CD4-positive, alpha-beta T cell treated with Interleukin-15 for 1 hour (primary cell): ENCODE results near the gene TIMP2.
"Not testable (repeated sequence)": the region's sequence is repeated elsewhere in the genome, so short reads cannot be mapped to it uniquely, and the experiment has no call there.

Experiments used
- DNase-seq: peaks from one replicate; pipeline ENCODE4 v3.0.0-alpha.2; 2020

The TIMP2 gene

DNA sequence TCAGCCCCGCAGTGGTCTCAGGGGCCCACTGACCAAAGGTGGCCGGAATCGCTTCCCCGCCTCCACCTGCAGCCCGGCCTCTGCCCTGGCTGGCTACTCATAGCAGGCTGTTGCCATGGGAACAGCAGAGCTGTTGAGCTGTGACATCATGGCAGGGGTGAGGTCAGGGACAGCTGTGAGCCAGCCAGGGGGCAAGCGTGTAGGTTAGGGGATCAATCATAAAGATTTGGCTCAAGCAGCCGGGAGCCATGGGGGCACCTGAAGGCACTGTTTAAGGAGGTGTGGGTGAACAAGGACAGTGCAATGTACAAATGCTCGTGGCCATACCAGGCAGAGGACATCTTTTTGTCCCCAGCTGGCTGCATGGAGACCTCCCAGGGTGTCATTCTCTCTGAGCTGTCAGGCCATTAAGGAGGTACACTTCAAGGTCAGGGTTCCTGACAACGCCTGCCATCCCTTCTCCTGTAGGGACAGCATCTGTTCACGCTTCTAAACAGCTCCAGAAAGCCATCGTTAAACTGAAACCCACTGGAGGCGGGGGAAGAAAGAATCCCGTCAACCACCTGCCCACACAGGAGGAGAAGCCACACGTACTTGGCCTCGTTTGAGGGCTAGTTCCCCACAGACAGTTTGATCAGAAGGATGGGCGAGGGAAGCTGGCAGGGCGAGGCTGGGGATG, 21.9 kb downstream of the TIMP2 start, which contains the start of gene CEP295NL:
TSS of gene CEP295NL (minus strand) at position 101 of the 679 bp plus-strand sequence. CDS start 1,373 bp downstream, outside the sequence.
- DNase-seq = no peak

DNA sequence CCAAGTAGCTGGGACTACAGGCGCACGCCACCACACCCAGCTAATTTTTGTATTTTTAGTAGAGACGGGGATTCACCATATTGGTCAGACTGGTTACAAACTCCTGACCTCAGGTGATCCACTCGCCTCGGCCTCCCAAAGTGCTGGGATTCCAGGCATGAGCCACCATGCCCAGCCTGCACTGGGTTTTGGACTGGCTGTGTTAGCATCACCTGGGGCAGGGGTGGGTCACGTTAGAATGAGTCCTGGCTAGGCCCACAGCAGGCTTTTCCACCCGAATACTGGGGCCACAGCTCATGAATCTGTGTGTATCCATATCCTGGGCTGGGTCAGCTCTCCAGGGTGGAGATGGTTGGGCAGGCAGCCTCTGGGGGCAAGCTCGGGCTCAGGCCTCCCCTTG, 23.0 kb downstream of the TIMP2 start:
- not testable (repeated sequence) for DNase-seq

- DNase-seq = no peak
Measured at GRCh38 chr17:78901806-78902205, 23.4 kb downstream of the TIMP2 start.

- no peak for DNase-seq
Measured at GRCh38 chr17:78900816-78901215, 24.4 kb downstream of the TIMP2 start.

- DNase-seq = no peak
Measured at GRCh38 chr17:78899361-78900260, 25.6 kb downstream of the TIMP2 start.

DNA sequence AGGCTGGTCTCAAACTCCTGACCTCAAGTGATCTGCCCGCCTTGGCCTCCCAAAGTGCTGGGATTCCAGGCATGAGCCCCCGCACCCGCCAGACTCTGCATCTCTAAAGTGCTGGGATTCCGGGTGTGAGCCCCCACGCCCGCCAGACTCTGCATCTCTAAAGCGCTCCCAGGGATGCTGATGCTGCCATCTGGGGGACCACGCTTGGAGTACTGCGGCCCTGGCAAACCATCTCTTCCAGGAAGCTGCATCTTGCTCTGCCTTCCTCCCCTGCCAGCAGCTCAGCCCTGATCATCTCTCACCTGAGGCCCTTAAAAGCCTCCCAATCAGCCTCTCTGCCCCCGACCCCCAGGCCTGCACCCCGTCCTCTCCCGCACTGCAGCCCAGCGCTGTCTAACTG, 26.2 kb downstream of the TIMP2 start:
- no peak for DNase-seq

- DNase-seq = no peak
Measured at GRCh38 chr17:78898075-78898836, 26.9 kb downstream of the TIMP2 start.

GRCh38 chr17:78897664-78898047, 27.5 kb downstream of the TIMP2 start:
- no peak for DNase-seq

GRCh38 chr17:78896834-78897663, 28.1 kb downstream of the TIMP2 start:
- no peak for DNase-seq

GRCh38 chr17:78896091-78896833, 28.9 kb downstream of the TIMP2 start:
- no peak for DNase-seq

GRCh38 chr17:78895322-78895721, 29.9 kb downstream of the TIMP2 start:
- DNase-seq = no peak

- DNase-seq = no peak
Measured at GRCh38 chr17:78893684-78894083, 31.5 kb downstream of the TIMP2 start.

DNA sequence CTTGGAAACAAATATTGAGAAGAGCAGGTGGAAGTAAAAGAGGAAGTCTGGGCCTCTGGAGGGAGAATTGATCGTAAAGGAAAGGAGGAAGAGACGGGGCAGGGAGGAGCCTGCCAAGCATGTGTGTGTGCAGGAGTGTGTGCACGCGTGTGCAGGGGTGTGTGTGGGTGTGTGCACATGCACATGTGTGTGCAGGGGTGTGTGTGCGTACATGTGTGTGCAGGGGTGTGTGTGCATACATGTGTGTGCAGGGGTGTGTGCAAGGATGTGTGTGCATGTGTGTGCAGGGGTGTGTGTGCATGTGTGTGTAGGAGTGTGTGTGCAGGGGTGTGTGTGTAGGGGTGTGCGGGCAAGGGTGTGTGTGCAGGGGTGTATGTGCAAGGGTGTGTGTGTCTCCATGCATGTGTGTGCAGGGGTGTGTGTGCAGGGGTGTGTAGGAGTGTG, 32.2 kb downstream of the TIMP2 start:
- no peak for DNase-seq

GRCh38 chr17:78892520-78892919, 32.7 kb downstream of the TIMP2 start:
- DNase-seq = no peak

- no peak for DNase-seq
Measured at GRCh38 chr17:78892062-78892456, 33.1 kb downstream of the TIMP2 start.

DNA sequence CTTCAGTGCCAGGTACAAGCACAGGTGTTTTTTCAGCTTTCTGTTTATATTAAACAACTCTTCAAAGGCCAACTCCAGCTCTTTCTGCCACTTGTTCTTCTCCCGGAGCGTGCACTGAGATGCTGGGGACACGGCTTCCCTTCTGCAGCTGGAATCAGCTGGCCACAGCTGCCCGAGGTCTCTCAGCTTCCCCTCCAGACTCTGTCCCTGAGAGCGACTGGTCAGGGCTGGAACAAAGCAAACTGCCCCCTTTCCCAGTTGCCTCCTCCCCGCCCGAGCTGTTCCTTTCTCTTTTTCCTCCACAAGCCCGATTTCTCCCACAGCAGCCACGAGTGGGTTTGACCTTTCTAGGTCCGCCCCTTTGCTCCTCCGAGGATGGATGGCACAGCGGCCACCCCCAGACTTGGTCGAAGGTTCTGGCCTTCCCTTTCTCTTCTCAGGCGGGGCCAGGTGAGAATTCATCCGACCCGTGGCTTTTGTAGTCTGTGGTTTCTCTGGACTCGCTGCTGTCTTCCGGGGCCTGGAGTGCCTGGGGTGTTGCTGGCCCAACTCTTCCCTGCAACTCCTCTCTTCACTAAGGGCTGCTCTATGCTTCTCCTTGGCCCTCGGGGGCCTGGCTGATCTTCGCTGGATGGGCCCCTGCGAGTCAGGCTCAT, 33.7 kb downstream of the TIMP2 start:
- DNase-seq = no peak

DNA sequence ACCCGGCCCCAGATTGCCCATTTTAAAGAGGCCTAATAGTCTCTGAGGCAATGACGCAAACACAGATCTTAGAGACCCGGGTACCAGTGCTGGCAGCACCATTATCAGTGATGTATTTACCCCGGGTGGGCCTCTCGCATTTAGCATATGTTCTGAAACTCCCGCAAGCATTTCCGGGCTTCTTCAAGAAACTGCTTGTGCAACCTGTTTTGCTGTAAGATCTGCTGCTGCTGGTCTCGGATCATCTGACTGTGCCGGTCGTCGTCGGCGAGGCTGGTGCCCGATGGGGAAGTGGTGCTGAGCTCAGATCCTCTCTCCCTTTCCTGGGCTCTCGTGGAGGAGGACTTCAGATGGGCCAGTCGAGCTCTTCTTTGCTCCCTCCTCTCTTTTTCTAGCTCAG, 34.7 kb downstream of the TIMP2 start:
- DNase-seq = peak; percentile 82

GRCh38 chr17:78890096-78890495, 35.1 kb downstream of the TIMP2 start:
- not testable (repeated sequence) for DNase-seq

DNA sequence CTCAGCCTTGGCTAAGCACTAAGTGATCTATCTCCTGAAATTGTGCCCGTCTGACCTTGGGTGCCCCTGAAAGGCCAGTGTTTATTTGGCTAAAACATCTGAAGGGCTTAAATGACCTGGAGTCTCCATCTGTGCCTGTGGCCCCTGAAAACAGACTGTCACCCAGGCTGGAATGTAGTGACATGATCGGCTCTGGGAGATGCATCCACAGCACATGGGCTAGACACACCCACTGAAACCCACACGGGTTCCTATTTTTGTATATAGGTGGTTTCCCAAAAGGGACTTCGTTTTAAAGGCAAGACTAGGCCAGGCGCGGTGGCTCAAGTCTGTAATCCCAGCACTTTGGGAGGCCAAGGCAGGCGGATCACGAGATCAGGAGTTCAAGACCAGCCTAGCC, 35.7 kb downstream of the TIMP2 start:
- peak; percentile 65 for DNase-seq

DNA sequence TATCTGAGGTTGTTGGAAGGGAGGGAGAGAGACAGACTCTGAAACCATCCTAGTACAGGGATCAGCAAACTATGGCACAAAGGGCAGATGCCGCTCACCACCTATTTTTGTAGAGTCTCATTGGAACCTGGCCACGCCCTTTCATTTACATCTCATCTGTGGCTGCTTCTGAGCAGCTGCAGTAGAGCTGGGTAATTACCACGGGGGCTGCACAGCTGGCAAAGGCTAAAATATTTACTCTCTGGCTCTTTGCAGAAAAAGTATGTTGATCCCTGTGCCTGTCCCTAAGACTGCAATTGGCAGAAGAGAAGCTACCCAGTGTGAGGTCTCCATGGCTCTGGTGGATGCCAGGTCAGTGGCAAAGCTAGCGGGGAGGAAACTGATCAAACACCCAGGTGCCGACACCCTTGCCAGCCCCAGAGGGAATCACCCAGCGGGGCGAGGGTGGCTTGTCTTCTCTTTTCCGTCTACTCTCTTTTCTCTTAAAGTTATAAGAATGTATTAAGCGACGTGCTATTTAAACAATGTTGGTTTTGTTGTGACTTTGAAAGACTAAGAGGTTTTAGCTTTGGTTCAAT, 36.2 kb downstream of the TIMP2 start:
- DNase-seq = no peak

DNA sequence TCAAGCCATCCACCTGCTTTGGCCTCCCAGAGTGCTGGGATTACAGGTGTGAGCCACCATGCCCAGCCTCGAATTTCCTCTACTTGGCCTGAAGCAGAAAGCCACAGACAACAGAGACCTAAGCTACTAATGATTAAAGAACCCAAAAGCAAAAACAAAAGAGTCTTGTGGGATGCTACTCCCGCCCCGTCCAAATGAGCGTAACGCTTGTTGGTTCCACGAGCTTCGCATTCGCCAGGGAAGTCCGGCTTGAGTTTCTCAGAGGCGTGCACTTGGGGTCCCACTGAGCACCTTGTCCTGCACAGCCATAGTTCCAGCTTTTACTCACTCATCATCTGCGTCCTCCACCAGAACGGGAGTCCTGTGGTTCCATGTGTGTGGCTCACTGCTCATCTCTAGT, 38.2 kb downstream of the TIMP2 start:
- DNase-seq = no peak
